HG03457 (cell line): ENCODE results near the gene ANKS1B.
"Not testable (repeated sequence)": the region's sequence is repeated elsewhere in the genome, so short reads cannot be mapped to it uniquely, and the experiment has no call there.

Experiments used
- ATAC-seq: cut with Tn5 transposase; IDR thresholded peaks from one replicate; pipeline ENCODE4 v1.9.1; 2021; ENCODE audit warnings: moderate number of reproducible peaks; ENCODE audit not compliant: unreplicated experiment

ANKS1B gene

GRCh38 chr12:99984271-99985128 is at the start of gene ANKS1B:
TSS of gene ANKS1B (minus strand) at chr12:99984936. CDS start at chr12:99984237, 699 bp downstream.
- no peak for ATAC-seq

- no peak for ATAC-seq
Observed at GRCh38 chr12:100031836-100032235, 47.1 kb upstream of the ANKS1B start.

GRCh38 chr12:100027671-100028070 is 42.9 kb upstream of the ANKS1B start:
- ATAC-seq, result no peak

GRCh38 chr12:100026241-100026640 is 41.5 kb upstream of the ANKS1B start:
- no peak for ATAC-seq

GRCh38 chr12:100024974-100025555 is 40.3 kb upstream of the ANKS1B start:
- ATAC-seq, result no peak

GRCh38 chr12:100020370-100020769 is 35.6 kb upstream of the ANKS1B start:
- ATAC-seq, result no peak

GRCh38 chr12:100017056-100017455 is 32.3 kb upstream of the ANKS1B start:
- no peak for ATAC-seq

- ATAC-seq, result not testable (repeated sequence)
Observed at GRCh38 chr12:100016304-100016703, 31.6 kb upstream of the ANKS1B start.

- not testable (repeated sequence) for ATAC-seq
Observed at GRCh38 chr12:100005846-100006245, 21.1 kb upstream of the ANKS1B start.

- ATAC-seq, result no peak
Observed at GRCh38 chr12:99997806-99998205, 13.1 kb upstream of the ANKS1B start.

GRCh38 chr12:99996095-99996494 is 11.4 kb upstream of the ANKS1B start:
- ATAC-seq, result no peak

GRCh38 chr12:99985631-99986030 is 895 bp upstream of the ANKS1B start:
- ATAC-seq, result no peak

GRCh38 chr12:99985129-99985570 is 414 bp upstream of the ANKS1B start:
- ATAC-seq, result no peak

GRCh38 chr12:99983456-99984258 is 1.1 kb downstream of the ANKS1B start:
- no peak for ATAC-seq

- ATAC-seq, result no peak
Observed at GRCh38 chr12:99981639-99982190, 3.0 kb downstream of the ANKS1B start.

- ATAC-seq, result no peak
Observed at GRCh38 chr12:99979471-99979870, 5.3 kb downstream of the ANKS1B start.

GRCh38 chr12:99978152-99978551 is 6.6 kb downstream of the ANKS1B start:
- ATAC-seq, result no peak

- no peak for ATAC-seq
Observed at GRCh38 chr12:99977550-99977949, 7.2 kb downstream of the ANKS1B start.

GRCh38 chr12:99976762-99977161 is 8.0 kb downstream of the ANKS1B start:
- no peak for ATAC-seq

- no peak for ATAC-seq
Observed at GRCh38 chr12:99975321-99975720, 9.4 kb downstream of the ANKS1B start.

GRCh38 chr12:99974146-99974545 is 10.6 kb downstream of the ANKS1B start:
- no peak for ATAC-seq
